GM12872 (cell line): ENCODE measurements around the gene PRG2.

Source experiments
- TF ChIP-seq, protein P1 (sequence below): IDR thresholded peaks from 3 replicates; pipeline ENCODE4 v1.5.1; 2011; ENCODE audit warnings: low read depth, mild to moderate bottlenecking, low read length, moderate library complexity; ENCODE audit not compliant: insufficient read depth

Gene PRG2

DNA sequence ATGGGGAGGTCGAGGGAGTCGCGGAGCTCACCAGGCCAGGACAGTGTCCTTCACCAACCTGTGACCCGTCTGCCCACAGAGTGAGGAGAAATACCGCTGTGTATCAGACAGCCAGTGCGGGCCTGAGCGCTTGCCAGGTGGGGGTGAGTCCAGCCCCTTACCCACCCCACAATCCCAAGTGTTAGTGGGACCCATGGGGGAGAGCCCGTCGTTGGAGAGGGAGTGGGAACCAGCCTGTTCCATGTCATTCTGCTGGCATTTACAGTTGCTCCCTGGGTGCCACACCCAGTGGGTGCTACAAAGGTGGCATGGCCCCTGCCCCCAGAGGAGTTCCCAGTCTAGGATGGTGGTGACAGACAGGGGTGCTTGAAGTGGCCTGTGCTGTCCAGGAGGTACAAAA lies 43.1 kb downstream of the PRG2 start:
- TF ChIP-seq, protein P1, sequence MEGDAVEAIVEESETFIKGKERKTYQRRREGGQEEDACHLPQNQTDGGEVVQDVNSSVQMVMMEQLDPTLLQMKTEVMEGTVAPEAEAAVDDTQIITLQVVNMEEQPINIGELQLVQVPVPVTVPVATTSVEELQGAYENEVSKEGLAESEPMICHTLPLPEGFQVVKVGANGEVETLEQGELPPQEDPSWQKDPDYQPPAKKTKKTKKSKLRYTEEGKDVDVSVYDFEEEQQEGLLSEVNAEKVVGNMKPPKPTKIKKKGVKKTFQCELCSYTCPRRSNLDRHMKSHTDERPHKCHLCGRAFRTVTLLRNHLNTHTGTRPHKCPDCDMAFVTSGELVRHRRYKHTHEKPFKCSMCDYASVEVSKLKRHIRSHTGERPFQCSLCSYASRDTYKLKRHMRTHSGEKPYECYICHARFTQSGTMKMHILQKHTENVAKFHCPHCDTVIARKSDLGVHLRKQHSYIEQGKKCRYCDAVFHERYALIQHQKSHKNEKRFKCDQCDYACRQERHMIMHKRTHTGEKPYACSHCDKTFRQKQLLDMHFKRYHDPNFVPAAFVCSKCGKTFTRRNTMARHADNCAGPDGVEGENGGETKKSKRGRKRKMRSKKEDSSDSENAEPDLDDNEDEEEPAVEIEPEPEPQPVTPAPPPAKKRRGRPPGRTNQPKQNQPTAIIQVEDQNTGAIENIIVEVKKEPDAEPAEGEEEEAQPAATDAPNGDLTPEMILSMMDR = no peak

DNA sequence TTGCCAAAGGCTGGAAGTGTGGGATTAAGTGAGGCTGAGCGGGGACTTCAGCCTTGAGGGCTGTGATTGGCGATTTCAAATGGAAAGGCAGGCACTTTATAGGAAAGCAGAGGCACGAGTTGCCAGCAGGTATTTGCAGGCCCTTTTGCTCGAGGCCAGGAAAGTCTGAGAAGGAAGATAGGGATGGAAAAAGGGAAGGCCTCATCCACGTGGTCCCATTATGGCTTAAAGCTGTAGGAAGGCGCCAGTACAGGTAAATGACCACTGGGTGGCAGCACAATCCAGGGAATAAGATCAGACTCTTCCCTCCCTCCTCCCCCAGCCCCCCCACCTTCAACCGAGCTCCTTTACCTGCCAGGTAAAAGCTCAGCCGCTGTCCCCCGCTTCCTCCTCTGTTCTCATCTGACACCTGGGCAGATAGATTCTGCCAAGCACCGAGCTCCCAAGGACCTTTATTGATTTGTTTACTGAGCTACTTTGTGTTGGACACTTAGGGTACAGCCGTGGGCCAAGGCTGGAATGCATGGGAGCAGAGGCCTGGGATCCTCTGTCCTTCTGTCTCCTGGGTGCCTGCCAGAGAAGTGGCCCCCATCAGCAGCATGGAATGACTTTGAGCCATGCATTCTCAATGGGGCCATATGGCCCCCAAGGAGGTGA lies 44.8 kb downstream of the PRG2 start:
- TF ChIP-seq, protein P1 = peak; percentile 78

- TF ChIP-seq, protein P1 = no peak
Measured at GRCh38 chr11:57344826-57345225, 45.6 kb downstream of the PRG2 start.

GRCh38 chr11:57343825-57344224 lies 46.6 kb downstream of the PRG2 start:
- TF ChIP-seq, protein P1 = no peak

GRCh38 chr11:57342702-57343101 lies 47.7 kb downstream of the PRG2 start:
- TF ChIP-seq, protein P1 = no peak

- TF ChIP-seq, protein P1 = no peak
Measured at GRCh38 chr11:57341250-57341808, 49.1 kb downstream of the PRG2 start.

- TF ChIP-seq, protein P1 = 0 out of 3 replicates have a peak, but pooled peaks have one; percentile 18
Measured at GRCh38 chr11:57340039-57340615, 50.3 kb downstream of the PRG2 start.
